AG04449 (cell line): ENCODE results near the gene CCDC185.

Source experiments
- CTCF ChIA-PET: fragments of 350-600 bp; formaldehyde crosslinking; extraction: SDS; loops from one replicate; lab custom pipeline; 2021; ENCODE audit warnings: antibody characterized with exemption; lab: Yijun Ruan, JAX
- POLR2A ChIA-PET: fragments of 400-600, 350-600 bp; formaldehyde crosslinking; extraction: SDS; loops from one replicate; lab custom pipeline; 2020; ENCODE audit warnings: antibody characterized with exemption, inconsistent platforms; lab: Yijun Ruan, JAX
- DNase-seq: peaks from one replicate; pipeline ENCODE4 v3.0.0-alpha.2; 2010; ENCODE audit warnings: low read depth, low spot score
- H3K4me3 ChIP-seq: 2 replicates; pipeline ENCODE4 v1.5.1; 2011; ENCODE audit warnings: low read depth, mild to moderate bottlenecking, control low read depth, low read length
- CTCF ChIP-seq: IDR thresholded peaks from one replicate; pipeline ENCODE4 v1.5.1; 2011; ENCODE audit warnings: mild to moderate bottlenecking, moderate library complexity, low read length, control low read depth, inconsistent platforms; ENCODE audit not compliant: insufficient read depth; ENCODE audit errors: missing control alignments

The CCDC185 gene

DNA sequence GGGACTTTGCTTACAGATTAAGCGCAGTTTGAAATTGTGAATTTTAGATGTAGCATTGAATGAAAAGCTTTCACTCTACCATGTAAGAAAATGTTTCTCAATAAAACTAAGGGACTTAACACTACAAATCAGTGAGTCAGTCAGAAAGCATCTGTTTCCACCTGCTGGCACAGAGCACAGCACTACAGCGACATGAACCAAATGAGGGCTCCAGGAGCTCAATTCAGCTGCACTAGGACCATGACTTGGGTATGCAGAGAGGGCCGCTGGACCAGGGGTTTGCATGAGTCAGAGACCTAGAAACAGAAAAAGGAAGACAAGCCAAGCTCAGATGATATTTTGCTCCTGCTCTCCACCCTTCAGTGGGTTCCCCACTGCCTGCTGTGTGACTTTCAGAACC, 34.4 kb upstream of the CCDC185 start:
- ChIA-PET POLR2A (no interaction called here), CTCF (no interaction called here)
- no peak for DNase-seq
- no peak overlapping the region for H3K4me3 ChIP-seq
- no peak for TF ChIP-seq CTCF

DNA sequence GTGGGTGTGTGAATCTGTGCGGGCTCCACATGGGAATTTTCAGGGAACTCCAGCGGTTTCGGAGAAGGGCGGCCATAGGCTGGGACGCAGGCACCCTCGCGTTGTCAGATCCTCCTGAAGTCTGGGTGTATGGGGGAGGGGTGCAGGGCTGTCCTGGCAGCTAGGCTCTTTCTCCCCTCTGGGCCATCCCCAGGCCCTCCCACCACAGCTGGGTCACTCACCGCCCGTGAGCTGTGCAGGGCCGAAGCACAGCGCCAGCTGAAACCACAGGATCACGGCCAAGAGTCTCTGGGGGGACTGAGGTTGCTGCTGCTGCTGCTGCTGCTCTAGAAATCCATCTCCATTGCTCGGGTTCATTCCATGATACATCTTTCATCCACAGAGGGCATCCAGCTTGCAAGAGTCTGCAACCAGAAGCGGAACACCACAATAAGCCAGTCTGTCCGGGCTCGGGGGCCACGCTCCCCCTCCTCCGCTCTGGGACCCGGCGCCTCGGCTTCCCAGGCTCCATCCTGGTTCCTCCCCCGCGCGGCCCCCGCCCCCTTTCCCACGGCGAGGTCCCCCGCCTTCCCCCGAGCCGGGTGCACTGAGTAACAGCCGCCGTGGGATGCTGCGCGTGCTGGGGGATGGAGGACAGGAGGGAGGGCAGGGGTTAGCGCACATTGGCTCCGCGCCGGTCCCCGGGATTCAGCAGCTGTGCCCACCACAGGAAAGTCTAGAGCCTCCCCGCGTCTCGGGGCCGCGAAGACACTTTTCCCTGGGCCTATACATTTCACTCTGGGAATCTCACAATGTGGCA, 30.0 kb upstream of the CCDC185 start:
- TF ChIP-seq CTCF = no peak
- no peak for DNase-seq
- POLR2A ChIA-PET = no interaction called here
- CTCF ChIA-PET = no interaction called here
- H3K4me3 ChIP-seq = peak overlapping the region; percentile 18

GRCh38 chr1:223363856-223364684, 29.1 kb upstream of the CCDC185 start, which contains the start of gene SUSD4:
SUSD4 (minus strand) TSS chr1:223364176; CDS start chr1:223363425, 751 bp downstream.
- TF ChIP-seq CTCF = no peak
- no peak for DNase-seq
- ChIA-PET POLR2A (no interaction called here), CTCF (no interaction called here)
- peak within 1 kb of the TSS; percentile 37 for H3K4me3 ChIP-seq

- no peak for TF ChIP-seq CTCF
- POLR2A ChIA-PET = no interaction called here
- CTCF ChIA-PET = no interaction called here
- H3K4me3 ChIP-seq = no peak overlapping the region
- DNase-seq = no peak
These were observed 28.4 kb upstream of the CCDC185 start for GRCh38 chr1:223364685-223365382.

- TF ChIP-seq CTCF = no peak
- no peak overlapping the region for H3K4me3 ChIP-seq
- ChIA-PET CTCF (no interaction called here), POLR2A (no interaction called here)
- no peak for DNase-seq
These were observed 19.1 kb upstream of the CCDC185 start for GRCh38 chr1:223374064-223374610.
